Muscle layer of duodenum (tissue), 2 donors: Measurements from ENCODE around the gene PCNX1.
"Not testable (repeated sequence)": the region's sequence is repeated elsewhere in the genome, so short reads cannot be mapped to it uniquely, and the experiment has no call there.

Source experiments
- H3K27ac ChIP-seq: one replicate; pipeline ENCODE4 v1.7.0; 2013; ENCODE audit warnings: mild to moderate bottlenecking, low read length
- H3K27me3 ChIP-seq: one replicate; pipeline ENCODE4 v1.7.0; 2013; ENCODE audit warnings: low read depth, mild to moderate bottlenecking, control low read depth, low read length
- H3K36me3 ChIP-seq, 2 donors: one replicate each; pipeline ENCODE4 v1.7.0; 2013; ENCODE audit warnings: low read length in 2 of 2, control low read depth in 1 of 2, mild to moderate bottlenecking in 1 of 2; ENCODE audit not compliant: insufficient read depth in 2 of 2, control insufficient read depth in 1 of 2
- H3K4me1 ChIP-seq, 2 donors: one replicate each; pipeline ENCODE4 v1.7.0; 2013; ENCODE audit warnings: low read length in 2 of 2, mild to moderate bottlenecking in 2 of 2, control low read depth in 1 of 2, moderate library complexity in 1 of 2; ENCODE audit not compliant: insufficient read depth in 2 of 2, control insufficient read depth in 1 of 2
- H3K4me3 ChIP-seq, 2 donors: one replicate each; pipeline ENCODE4 v1.7.0; 2013; ENCODE audit warnings: low read length in 2 of 2, low read depth in 1 of 2, mild to moderate bottlenecking in 1 of 2
- H3K9me3 ChIP-seq, 2 donors: one replicate each; pipeline ENCODE4 v1.7.0; 2013; ENCODE audit warnings: low read length in 2 of 2, control low read depth in 1 of 2, mild to moderate bottlenecking in 1 of 2; ENCODE audit not compliant: control insufficient read depth in 1 of 2
- donor health status: healthy.

The PCNX1 gene

DNA sequence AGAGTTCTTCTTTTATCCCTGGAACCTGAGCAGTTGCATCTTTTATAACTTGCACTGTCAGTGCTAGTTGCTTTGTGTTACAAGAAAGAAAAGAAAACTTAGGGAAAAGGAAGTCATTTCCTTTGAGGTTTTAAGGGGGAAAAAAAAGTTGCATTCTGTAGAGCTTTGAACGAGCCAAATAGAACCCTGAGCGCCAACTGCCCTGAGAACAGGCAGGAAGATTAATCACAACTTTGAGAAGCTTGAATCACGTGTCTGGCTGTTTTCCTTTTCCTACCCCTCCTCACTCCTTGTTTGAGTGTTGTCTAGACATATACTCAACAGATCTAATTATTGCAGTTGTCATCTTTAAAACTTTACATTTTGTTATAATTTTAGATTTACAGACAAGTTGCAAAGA, 12.5 kb downstream of the PCNX1 start:
- H3K36me3 ChIP-seq = peaks cover 0 to 7% of the 10 kb centered on the region in 2 donors
- no peak overlapping the region for H3K27ac ChIP-seq
- peaks cover 4 to 28% of the 10 kb centered on the region in 2 donors for H3K4me1 ChIP-seq
- H3K27me3 ChIP-seq = no peaks in the 10 kb centered on the region
- no peaks in the 10 kb centered on the region for H3K9me3 ChIP-seq
- H3K4me3 ChIP-seq = no peak overlapping the region

DNA sequence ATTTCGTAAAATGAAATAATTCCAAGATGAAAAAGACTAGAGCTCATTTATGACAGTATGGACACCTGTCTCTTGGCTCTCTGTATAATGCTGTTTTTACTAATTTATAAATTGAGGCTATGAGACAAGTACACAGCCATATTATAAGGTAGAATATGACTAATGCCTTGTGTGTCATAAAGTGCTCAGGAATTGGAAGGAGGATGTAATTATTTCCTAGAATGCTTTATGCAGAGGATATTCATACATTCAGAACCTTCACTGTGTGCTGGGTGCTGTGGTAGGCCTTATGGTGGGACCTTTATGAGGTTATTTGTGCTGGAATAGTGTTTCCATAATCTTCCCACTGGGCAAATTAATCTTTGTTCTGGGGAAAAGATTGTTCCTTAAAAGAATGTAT, 13.3 kb downstream of the PCNX1 start:
- H3K27me3 ChIP-seq = no peaks in the 10 kb centered on the region
- H3K4me1 ChIP-seq = peaks cover 4 to 28% of the 10 kb centered on the region in 2 donors
- no peak overlapping the region for H3K27ac ChIP-seq
- no peaks in the 10 kb centered on the region for H3K9me3 ChIP-seq
- H3K36me3 ChIP-seq = peaks cover 0 to 7% of the 10 kb centered on the region in 2 donors
- no peak overlapping the region for H3K4me3 ChIP-seq

- peaks cover 0 to 7% of the 10 kb centered on the region in 2 donors for H3K36me3 ChIP-seq
- H3K27me3 ChIP-seq = no peaks in the 10 kb centered on the region
- H3K27ac ChIP-seq = no peak overlapping the region
- H3K9me3 ChIP-seq = no peaks in the 10 kb centered on the region
- H3K4me1 ChIP-seq = peaks cover 8 to 28% of the 10 kb centered on the region in 2 donors
- no peak overlapping the region for H3K4me3 ChIP-seq
Observed at GRCh38 chr14:70921669-70922068, 14.4 kb downstream of the PCNX1 start.

GRCh38 chr14:70924521-70924920, 17.3 kb downstream of the PCNX1 start:
- H3K4me1 ChIP-seq = peaks cover 9 to 28% of the 10 kb centered on the region in 2 donors
- H3K36me3 ChIP-seq = no peaks in the 10 kb centered on the region
- H3K4me3 ChIP-seq = no peak overlapping the region
- H3K9me3 ChIP-seq = no peaks in the 10 kb centered on the region
- no peak overlapping the region for H3K27ac ChIP-seq
- no peaks in the 10 kb centered on the region for H3K27me3 ChIP-seq

- peaks cover 4 to 14% of the 10 kb centered on the region in 2 donors for H3K4me1 ChIP-seq
- no peaks in the 10 kb centered on the region for H3K9me3 ChIP-seq
- no peaks in the 10 kb centered on the region for H3K36me3 ChIP-seq
Observed at GRCh38 chr14:70926235-70926830, 19.1 kb downstream of the PCNX1 start.

DNA sequence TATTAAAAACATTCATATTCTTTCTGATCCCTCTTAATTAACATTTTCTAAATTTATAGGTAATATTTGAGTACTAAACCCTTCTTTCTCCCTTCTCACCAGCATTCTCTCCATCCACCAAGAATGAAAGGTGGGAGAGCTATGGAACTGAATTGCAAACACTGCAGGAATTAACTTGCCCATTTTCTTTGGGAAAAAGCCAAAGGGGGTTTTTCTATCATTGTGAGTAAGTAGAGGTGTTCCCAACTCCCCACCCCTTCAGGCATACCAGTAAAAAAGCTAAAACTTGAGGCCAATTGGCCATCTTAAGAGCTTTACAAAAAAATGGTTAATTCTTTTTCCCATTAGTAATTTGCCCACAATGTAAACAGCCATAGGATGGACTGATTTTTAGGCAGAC, 23.7 kb downstream of the PCNX1 start:
- Histone ChIP-seq H3K27me3 (no peaks in the 10 kb centered on the region), H3K4me3 (no peak overlapping the region), H3K36me3 (no peaks in the 10 kb centered on the region), H3K9me3 (no peaks in the 10 kb centered on the region), H3K4me1 (peaks cover 10 to 28% of the 10 kb centered on the region in 2 donors), H3K27ac (no peak overlapping the region)

More at GRCh38 chr14:70926235-70926830, 19.1 kb downstream of the PCNX1 start:
- H3K27me3 ChIP-seq = no peaks in the 10 kb centered on the region
- H3K4me3 ChIP-seq = no peak overlapping the region
- no peak overlapping the region for H3K27ac ChIP-seq

DNA sequence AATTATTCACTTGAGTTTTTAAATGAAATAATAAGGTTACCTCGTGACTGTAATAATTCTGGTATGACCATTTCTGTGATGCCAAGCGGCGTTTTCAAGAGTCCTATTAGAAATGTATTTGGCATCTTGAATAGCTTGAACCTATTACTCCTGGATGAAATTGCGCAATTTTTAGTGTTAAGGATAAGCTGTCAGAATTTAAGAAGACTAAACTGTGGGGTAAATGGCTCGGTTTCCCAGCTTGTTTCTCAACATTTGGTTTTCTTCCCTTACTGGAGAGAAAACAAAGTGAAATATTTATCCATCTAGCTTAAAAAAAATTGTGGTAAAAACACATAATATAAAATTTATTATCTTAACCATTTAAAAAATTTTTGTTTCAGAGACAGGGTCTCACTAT, 26.8 kb downstream of the PCNX1 start:
- no peaks in the 10 kb centered on the region for H3K36me3 ChIP-seq
- H3K9me3 ChIP-seq = no peaks in the 10 kb centered on the region
- H3K27ac ChIP-seq = no peak overlapping the region
- no peak overlapping the region for H3K4me3 ChIP-seq
- H3K4me1 ChIP-seq = peaks cover 6 to 23% of the 10 kb centered on the region in 2 donors
- no peaks in the 10 kb centered on the region for H3K27me3 ChIP-seq

DNA sequence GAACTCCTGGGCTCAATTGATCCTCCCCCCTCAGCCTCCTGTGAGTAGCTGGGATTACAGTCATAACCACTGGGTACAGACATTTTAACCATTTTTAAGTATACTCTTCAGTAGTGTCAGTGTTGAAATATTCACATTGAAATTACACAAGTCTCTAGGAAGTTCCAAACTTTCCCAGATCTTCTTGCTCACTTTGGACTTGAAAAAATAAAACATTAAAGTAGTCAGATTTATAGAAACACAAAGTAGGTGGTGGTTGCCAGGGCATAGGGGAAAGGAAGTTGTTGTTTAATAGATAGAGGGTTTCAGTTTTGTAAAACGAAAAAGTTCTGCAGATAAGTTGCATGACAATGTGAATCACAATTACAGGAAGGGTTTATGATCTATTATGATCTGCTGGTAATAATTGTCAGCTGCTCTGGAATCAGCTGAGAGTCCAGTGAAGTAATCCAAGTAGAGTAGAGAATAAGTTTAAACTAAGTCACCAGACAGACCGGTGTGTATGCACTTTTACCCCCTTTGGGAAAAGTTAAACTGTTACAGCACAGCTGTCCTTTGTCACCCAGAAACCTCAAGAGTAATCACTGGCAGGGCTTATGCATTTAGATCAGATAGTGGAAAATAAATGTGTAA, 27.4 kb downstream of the PCNX1 start:
- Histone ChIP-seq H3K4me3 (no peak overlapping the region), H3K36me3 (no peaks in the 10 kb centered on the region), H3K27ac (no peak overlapping the region), H3K27me3 (no peaks in the 10 kb centered on the region), H3K9me3 (no peaks in the 10 kb centered on the region), H3K4me1 (peaks cover 6 to 21% of the 10 kb centered on the region in 2 donors)

DNA sequence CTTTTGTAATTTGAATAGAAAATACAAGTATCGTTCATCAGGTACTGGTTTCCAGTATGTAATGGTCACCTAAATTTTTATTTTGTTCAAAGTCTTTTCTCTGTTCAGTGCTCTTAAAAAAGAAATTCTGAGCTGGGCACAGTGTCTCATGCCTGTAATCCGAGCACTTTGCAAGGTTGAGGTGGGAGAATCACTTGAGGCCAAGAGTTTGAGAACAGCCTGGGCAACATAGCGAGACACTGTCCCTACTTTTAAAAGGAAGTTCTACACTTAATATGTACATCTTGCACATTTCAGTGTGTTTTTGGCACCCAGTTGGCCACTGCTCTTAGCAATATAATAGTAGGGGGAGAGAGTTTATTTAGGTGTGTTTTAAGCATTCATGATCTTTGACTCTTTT, 27.9 kb downstream of the PCNX1 start:
- peaks cover 6 to 21% of the 10 kb centered on the region in 2 donors for H3K4me1 ChIP-seq
- H3K4me3 ChIP-seq = no peak overlapping the region
- no peaks in the 10 kb centered on the region for H3K27me3 ChIP-seq
- H3K27ac ChIP-seq = no peak overlapping the region
- no peaks in the 10 kb centered on the region for H3K9me3 ChIP-seq
- no peaks in the 10 kb centered on the region for H3K36me3 ChIP-seq

DNA sequence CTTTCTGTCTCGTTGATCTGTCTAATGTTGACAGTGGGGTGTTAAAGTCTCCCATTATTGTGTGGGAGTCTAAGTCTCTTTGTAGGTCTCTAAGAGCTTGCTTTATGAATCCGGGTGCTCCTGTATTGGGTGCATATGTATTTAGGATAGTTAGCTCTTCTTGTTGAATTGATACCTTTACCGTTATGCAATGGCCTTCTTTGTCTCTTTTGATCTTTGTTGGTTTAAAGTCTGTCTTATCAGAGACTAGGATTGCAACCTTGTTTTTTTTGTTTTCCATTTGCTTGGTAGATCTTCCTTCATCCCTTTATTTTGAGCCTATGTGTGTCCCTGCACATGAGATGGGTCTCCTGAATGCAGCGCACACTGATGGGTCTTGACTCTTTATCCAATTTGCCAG, 32.4 kb downstream of the PCNX1 start:
- not testable (repeated sequence) for H3K4me1 ChIP-seq, H3K4me3 ChIP-seq, H3K27ac ChIP-seq

DNA sequence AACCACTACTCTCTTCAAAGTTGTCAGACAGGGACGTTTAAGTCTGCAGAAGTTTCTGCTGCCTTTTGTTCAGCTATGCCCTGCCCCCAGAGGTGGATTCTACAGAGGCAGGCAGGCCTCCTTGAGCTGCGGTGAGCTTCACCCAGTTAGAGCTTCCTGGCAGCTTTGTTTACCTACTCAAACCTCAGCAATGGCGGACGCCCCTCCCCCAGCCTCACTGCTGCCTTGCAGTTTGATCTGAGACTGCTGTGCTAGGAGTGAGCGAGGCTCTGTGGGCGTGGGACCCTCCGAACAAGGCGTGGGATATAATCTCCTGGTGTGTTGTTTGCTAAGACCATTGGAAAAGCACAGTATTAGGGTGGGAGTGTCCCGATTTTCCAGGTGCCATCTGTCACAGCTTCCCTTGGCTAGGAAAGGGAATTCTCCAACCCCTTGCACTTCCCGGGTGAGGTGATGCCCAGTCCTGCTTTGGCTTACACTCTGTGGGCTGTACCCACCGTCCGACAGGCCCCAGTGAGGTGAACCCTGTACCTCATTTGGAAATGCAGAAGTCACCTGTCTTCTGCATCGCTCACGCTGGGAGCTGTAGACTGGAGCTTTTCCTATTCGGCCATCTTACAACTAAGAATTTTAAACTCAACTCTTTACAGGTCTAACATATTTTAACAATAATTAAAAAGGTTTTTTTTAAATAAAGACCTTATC, 34.5 kb downstream of the PCNX1 start:
- not testable (repeated sequence) for H3K36me3 ChIP-seq, H3K27me3 ChIP-seq, H3K4me3 ChIP-seq, H3K9me3 ChIP-seq, H3K27ac ChIP-seq, H3K4me1 ChIP-seq

More for the DNA sequence above, 32.4 kb downstream of the PCNX1 start:
- H3K9me3 ChIP-seq, H3K36me3 ChIP-seq, H3K27me3 ChIP-seq: not testable (repeated sequence)
